ENCODE data around the gene ZSCAN9. TPM values are rescaled to one million over a fixed set of nuclear protein-coding genes. Genes with fewer than 3 reads are reported as not detected.
A peak's percentile ranks its signal among the peaks of the same experiment; 100 is the strongest.

ZSCAN9 gene
- total and polyA plus RNA-seq, 2 of the 13 experiments (the other 11 are each of a cell fraction or from before 2014, with no cell fraction given), result 14.6 to 17.8 TPM

DNA sequence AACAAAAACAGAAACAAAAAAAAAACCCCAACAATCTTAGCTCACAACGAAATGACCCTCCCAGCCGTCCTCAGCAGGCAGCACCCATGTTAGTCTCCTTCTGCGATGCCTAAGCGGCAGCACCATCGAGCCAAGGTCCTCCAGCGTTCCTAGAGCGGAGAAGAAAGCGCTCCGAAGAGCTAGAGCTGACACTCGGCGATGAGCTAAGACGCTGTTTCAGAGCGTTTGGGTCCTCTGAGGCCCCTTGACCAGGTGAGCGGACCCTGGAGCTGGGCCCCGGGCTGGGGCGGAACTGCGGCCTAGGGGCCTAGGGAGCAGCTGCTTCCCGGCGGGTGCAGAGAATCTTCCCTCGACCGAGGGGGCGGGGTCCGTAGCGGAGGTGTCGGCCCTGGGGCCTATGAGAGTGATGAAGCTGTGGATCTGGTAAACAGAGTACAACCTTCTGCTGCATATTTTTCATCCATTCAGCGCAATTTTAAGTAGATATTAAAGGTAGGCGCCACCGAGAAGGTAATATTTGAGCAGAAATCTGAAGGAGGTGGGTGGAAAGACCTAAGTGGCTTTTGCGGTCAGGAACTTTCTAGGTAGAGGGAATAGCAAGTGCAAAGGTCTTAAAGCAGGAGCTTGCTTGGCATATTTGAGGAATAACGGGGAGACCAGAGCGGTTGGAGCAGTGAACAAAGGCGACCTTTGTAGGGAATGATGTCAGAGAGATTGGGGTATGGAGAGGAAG is 42.1 kb downstream of the ZSCAN9 start, which contains the start of gene ZSCAN26 (continued):
- TF ChIP-seq, protein P1, sequence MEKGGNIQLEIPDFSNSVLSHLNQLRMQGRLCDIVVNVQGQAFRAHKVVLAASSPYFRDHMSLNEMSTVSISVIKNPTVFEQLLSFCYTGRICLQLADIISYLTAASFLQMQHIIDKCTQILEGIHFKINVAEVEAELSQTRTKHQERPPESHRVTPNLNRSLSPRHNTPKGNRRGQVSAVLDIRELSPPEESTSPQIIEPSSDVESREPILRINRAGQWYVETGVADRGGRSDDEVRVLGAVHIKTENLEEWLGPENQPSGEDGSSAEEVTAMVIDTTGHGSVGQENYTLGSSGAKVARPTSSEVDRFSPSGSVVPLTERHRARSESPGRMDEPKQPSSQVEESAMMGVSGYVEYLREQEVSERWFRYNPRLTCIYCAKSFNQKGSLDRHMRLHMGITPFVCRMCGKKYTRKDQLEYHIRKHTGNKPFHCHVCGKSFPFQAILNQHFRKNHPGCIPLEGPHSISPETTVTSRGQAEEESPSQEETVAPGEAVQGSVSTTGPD (CRISPR knock-in tag; IDR thresholded peaks at IDR 0.05), result no peak
- TF ChIP-seq ZBTB21 (CRISPR knock-in tag; IDR thresholded peaks at IDR 0.05) (no peak), ZNF564 (CRISPR knock-in tag; IDR thresholded peaks at IDR 0.05) (no peak; the same call in 1 of the 2 replicates), ZNF331 (CRISPR knock-in tag; IDR thresholded peaks at IDR 0.05) (peak; percentile 83), POLR2A (IDR thresholded peaks at IDR 0.05; ENCODE audit: insufficient read depth in 1 of 2, low read depth in 2 of 2, low read length in 2 of 2) (peak; percentile 79 to 81), HHEX (CRISPR knock-in tag; IDR thresholded peaks at IDR 0.05) (no peak), ZNF772 (CRISPR knock-in tag; IDR thresholded peaks at IDR 0.05) (peak; percentile 67; the same call in 1 of the 2 replicates), ZNF543 (CRISPR knock-in tag; IDR thresholded peaks at IDR 0.05) (peak; percentile 84; the same call in 1 of the 2 replicates), YY1 (IDR thresholded peaks at IDR 0.05; ENCODE audit: insufficient read depth, insufficient replicate concordance, low read depth, low read length) (peak; percentile 74), HNRNPH1 (optimal IDR thresholded peaks at IDR 0.05; ENCODE audit: low read depth, low read length) (no peak), IKZF5 (CRISPR knock-in tag; IDR thresholded peaks at IDR 0.05) (peak; percentile 90), MYNN (CRISPR knock-in tag; IDR thresholded peaks at IDR 0.05; ENCODE audit: low read depth) (0 out of 2 replicates have a peak, but pooled peaks have one; percentile 44), KLF12 (CRISPR knock-in tag; IDR thresholded peaks at IDR 0.05; ENCODE audit: borderline replicate concordance) (peak; percentile 96), KDM4B (CRISPR knock-in tag; IDR thresholded peaks at IDR 0.05) (peak; percentile 74; the same call in 1 of the 2 replicates), ZNF407 (CRISPR knock-in tag; IDR thresholded peaks at IDR 0.05; ENCODE audit: not compliant biosample characterization) (peak; percentile 82), ZNF430 (CRISPR knock-in tag; IDR thresholded peaks at IDR 0.05) (peak; percentile 86; the same call in 1 of the 2 replicates), HMGXB4 (CRISPR knock-in tag; IDR thresholded peaks at IDR 0.05; ENCODE audit: borderline replicate concordance in 1 of 2, low read depth in 1 of 2) (peak; percentile 94 to 97; a peak in 3 of 4 replicates)
